Retinal pigment epithelial cell (primary cell): ENCODE data around the gene PRKG1.

ENCODE experiments used
- DNase-seq: peaks from one replicate; pipeline ENCODE4 v3.0.0-alpha.2; 2010; ENCODE audit warnings: low read depth
- H3K4me3 ChIP-seq: 2 replicates; pipeline ENCODE4 v1.5.1; 2011; ENCODE audit warnings: mild to moderate bottlenecking, low read length, control low read depth, moderate library complexity
- TF ChIP-seq, protein P1 (sequence below): conservative IDR thresholded peaks from 2 replicates; pipeline ENCODE4 v1.5.1; 2011; ENCODE audit warnings: low read depth, low read length, control low read depth, inconsistent platforms

The PRKG1 gene

GRCh38 chr10:51233337-51234100, 159.2 kb downstream of the PRKG1 start:
- H3K4me3 ChIP-seq: no peak overlapping the region
- DNase-seq: no peak
- TF ChIP-seq, protein P1, sequence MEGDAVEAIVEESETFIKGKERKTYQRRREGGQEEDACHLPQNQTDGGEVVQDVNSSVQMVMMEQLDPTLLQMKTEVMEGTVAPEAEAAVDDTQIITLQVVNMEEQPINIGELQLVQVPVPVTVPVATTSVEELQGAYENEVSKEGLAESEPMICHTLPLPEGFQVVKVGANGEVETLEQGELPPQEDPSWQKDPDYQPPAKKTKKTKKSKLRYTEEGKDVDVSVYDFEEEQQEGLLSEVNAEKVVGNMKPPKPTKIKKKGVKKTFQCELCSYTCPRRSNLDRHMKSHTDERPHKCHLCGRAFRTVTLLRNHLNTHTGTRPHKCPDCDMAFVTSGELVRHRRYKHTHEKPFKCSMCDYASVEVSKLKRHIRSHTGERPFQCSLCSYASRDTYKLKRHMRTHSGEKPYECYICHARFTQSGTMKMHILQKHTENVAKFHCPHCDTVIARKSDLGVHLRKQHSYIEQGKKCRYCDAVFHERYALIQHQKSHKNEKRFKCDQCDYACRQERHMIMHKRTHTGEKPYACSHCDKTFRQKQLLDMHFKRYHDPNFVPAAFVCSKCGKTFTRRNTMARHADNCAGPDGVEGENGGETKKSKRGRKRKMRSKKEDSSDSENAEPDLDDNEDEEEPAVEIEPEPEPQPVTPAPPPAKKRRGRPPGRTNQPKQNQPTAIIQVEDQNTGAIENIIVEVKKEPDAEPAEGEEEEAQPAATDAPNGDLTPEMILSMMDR: no peak

GRCh38 chr10:51235865-51236264, 161.6 kb downstream of the PRKG1 start:
- no peak for DNase-seq
- TF ChIP-seq, protein P1: no peak
- H3K4me3 ChIP-seq: no peak overlapping the region

DNA sequence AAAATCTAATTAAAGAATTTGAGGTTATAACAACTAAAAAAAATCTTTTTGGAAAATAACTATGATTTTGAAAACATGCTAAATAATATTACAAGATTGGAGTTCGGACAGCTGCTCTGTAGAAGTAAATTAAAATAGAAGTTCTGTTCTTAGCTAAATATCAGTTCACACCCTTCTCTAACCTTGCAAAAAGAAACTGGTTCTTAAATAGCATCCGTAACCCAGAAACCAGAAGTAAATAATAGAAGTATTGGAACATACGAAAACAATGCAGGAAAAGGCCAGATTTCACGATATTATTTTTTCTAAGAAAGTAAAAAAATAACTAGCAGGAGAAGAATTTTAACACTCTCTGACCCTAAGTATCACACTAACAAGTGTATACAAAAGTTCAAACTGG, 164.7 kb downstream of the PRKG1 start:
- no peak for DNase-seq
- no peak overlapping the region for H3K4me3 ChIP-seq
- TF ChIP-seq, protein P1: no peak

- TF ChIP-seq, protein P1: no peak
- DNase-seq: no peak
- no peak overlapping the region for H3K4me3 ChIP-seq
Observed at GRCh38 chr10:51241461-51241860, 167.2 kb downstream of the PRKG1 start.

- no peak for DNase-seq
- TF ChIP-seq, protein P1: no peak
- H3K4me3 ChIP-seq: no peak overlapping the region
Observed at GRCh38 chr10:51242393-51242792, 168.1 kb downstream of the PRKG1 start.

DNA sequence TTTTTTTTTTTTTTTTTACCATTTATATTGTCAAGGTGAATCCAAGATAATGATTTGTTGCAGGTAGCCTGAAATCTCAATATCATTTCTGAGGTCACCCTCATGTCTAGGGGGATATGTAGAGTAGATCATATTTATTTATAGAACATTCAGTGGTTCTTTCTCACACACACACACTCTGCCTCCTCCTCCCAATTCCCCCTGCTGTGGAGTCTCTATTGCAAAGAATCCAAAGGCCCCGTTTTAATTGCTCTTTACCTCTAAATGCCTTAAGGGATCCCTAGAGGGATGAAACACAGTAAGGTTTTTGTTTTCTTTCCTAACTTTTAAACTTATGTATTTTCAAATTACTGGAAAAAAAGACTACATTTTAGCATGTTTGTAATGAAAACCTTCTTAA, 170.0 kb downstream of the PRKG1 start:
- DNase-seq: no peak
- no peak overlapping the region for H3K4me3 ChIP-seq
- TF ChIP-seq, protein P1: no peak
